Measurements from ENCODE around the gene DLG2.

The DLG2 gene

DNA sequence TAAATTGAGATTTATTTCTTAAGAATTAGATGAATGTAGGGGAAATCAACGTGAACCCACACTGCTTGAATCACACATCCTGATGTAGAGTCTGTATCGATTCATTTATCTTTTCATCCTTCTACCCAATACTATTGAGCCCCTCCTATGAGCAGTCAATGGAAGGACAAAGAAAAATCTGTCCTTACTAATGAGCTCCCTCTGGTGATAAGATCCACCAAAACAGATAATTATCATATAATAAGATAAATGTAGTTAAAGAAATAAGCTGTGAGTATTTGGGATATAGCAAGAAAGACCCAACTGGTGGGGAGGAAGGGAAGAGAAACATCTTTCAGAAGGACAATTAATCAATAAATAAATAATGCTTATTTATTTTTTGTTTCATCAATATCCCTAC is 1955.9 kb downstream of the DLG2 start:
- H3K4me1 ChIP-seq (ENCODE audit: control insufficient read depth in 1 of 2, insufficient read depth in 1 of 2, low read depth in 1 of 2, low read length in 1 of 2) = no peaks in the 10 kb centered on the region
- no peaks in the 10 kb centered on the region for H3K27me3 ChIP-seq
- H3K36me3 ChIP-seq = no peaks in the 10 kb centered on the region
- no peaks in the 10 kb centered on the region for H3K9me3 ChIP-seq
- H3K4me3 ChIP-seq (ENCODE audit: low read depth in 1 of 2, low read length in 1 of 2) = no peak overlapping the region
- no peak overlapping the region for H3K27ac ChIP-seq
- TF ChIP-seq, protein P1, sequence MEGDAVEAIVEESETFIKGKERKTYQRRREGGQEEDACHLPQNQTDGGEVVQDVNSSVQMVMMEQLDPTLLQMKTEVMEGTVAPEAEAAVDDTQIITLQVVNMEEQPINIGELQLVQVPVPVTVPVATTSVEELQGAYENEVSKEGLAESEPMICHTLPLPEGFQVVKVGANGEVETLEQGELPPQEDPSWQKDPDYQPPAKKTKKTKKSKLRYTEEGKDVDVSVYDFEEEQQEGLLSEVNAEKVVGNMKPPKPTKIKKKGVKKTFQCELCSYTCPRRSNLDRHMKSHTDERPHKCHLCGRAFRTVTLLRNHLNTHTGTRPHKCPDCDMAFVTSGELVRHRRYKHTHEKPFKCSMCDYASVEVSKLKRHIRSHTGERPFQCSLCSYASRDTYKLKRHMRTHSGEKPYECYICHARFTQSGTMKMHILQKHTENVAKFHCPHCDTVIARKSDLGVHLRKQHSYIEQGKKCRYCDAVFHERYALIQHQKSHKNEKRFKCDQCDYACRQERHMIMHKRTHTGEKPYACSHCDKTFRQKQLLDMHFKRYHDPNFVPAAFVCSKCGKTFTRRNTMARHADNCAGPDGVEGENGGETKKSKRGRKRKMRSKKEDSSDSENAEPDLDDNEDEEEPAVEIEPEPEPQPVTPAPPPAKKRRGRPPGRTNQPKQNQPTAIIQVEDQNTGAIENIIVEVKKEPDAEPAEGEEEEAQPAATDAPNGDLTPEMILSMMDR (IDR thresholded peaks at IDR 0.05) = no peak

DNA sequence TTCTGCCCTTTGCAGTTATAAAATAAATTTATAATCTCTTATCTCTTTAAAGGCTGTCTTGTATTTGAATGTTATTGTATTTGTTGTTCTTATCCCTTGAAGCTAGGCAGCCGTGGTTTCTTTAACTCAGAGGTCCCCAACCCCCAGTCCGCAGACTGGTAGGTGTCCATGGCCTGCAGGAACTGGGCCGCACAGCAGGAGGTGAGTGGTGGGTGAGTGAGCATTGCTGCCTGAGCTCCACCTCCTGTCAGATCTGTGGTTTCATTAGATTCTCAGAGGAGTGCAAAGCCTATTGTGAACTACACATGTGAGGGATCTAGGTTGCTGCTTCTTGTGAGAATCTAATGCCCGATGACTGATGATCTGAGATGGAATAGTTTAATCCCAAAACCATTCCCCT is 1961.0 kb downstream of the DLG2 start:
- Histone ChIP-seq H3K27me3 (no peaks in the 10 kb centered on the region), H3K4me3 (ENCODE audit: low read depth in 1 of 2, low read length in 1 of 2) (no peak overlapping the region), H3K4me1 (ENCODE audit: control insufficient read depth in 1 of 2, insufficient read depth in 1 of 2, low read depth in 1 of 2, low read length in 1 of 2) (no peaks in the 10 kb centered on the region), H3K36me3 (no peaks in the 10 kb centered on the region), H3K9me3 (no peaks in the 10 kb centered on the region), H3K27ac (no peak overlapping the region)
- TF ChIP-seq, protein P1 (IDR thresholded peaks at IDR 0.05) = no peak

DNA sequence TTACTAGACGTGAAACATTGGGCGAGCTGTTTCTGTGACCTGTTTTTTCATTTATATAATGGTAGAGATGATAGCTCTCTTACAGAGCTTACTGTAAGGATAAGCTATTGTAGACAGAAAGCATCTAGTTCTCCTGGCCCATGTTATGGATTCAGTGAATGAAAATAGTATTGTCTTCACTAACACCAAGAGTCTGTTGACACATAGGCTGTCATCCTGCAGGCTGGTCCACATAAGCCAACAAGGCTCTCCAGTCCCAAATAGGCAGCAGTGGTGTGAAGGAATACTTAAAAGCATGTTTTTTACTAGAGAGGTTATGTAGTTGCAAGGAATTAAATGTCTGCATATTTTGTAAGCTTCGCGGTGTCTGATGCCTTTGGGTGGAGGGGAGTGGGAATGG is 1963.2 kb downstream of the DLG2 start:
- no peak overlapping the region for H3K27ac ChIP-seq
- H3K4me1 ChIP-seq (ENCODE audit: control insufficient read depth in 1 of 2, insufficient read depth in 1 of 2, low read depth in 1 of 2, low read length in 1 of 2) = no peaks in the 10 kb centered on the region

DNA sequence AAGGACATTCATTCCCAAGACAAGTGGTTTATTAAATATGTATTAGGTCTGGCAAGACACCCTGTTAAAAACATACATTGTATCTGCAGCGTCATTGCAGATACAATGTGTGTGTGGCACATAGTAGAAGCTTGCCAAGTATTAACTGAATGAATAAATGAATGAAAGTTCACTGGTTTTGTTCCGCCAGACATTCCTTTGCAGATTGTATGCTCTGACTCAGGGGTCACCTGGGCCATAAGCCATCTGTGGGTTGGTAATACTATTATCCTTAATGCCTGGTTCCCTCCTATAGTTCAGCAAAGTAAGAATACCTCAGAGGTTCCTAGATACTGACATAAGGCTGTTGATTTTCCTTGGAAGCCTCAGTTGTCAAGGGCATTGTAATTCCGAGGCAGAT is 1963.7 kb downstream of the DLG2 start:
- H3K4me1 ChIP-seq (ENCODE audit: control insufficient read depth in 1 of 2, insufficient read depth in 1 of 2, low read depth in 1 of 2, low read length in 1 of 2) = no peaks in the 10 kb centered on the region
- no peaks in the 10 kb centered on the region for H3K36me3 ChIP-seq
- TF ChIP-seq, protein P1 (IDR thresholded peaks at IDR 0.05) = no peak
- no peaks in the 10 kb centered on the region for H3K9me3 ChIP-seq
- H3K27me3 ChIP-seq = no peaks in the 10 kb centered on the region
- H3K27ac ChIP-seq = no peak overlapping the region
- H3K4me3 ChIP-seq (ENCODE audit: low read depth in 1 of 2, low read length in 1 of 2) = no peak overlapping the region

More for the DNA sequence above, 1963.2 kb downstream of the DLG2 start:
- Histone ChIP-seq H3K36me3 (no peaks in the 10 kb centered on the region), H3K4me3 (ENCODE audit: low read depth in 1 of 2, low read length in 1 of 2) (no peak overlapping the region), H3K9me3 (no peaks in the 10 kb centered on the region), H3K27me3 (no peaks in the 10 kb centered on the region)
- TF ChIP-seq, protein P1 (IDR thresholded peaks at IDR 0.05) = no peak

DNA sequence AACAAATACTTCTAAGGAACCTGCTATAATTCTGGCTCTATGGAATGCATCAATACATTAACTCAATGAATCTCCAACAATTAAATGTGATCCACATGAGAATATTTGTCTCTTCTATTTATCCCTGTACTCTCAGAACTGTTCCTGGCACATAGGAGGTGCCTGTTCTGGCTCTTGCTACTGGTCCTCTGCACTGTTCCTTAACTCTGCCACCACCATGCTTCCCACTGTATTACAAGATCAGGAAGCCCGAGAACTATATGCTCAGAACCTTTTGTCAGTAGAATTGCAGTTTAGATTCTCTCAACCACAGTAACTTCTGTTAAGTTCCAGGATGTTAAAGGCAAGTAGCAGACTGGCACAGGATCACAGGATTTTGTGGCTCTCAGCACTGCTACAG is 1964.7 kb downstream of the DLG2 start:
- Histone ChIP-seq H3K27me3 (no peaks in the 10 kb centered on the region), H3K27ac (no peak overlapping the region), H3K4me1 (ENCODE audit: control insufficient read depth in 1 of 2, insufficient read depth in 1 of 2, low read depth in 1 of 2, low read length in 1 of 2) (no peaks in the 10 kb centered on the region), H3K36me3 (no peaks in the 10 kb centered on the region), H3K4me3 (ENCODE audit: low read depth in 1 of 2, low read length in 1 of 2) (no peak overlapping the region), H3K9me3 (no peaks in the 10 kb centered on the region)
- TF ChIP-seq, protein P1 (IDR thresholded peaks at IDR 0.05) = no peak

All from neutrophil (primary cell).